ENCODE measurements around the gene SEMA3G.

Gene SEMA3G

GRCh38 chr3:52477076-52477795, 32.3 kb upstream of the SEMA3G start:
- Histone ChIP-seq H3K27me3 (ENCODE audit: control insufficient read depth in 1 of 2, insufficient read depth in 1 of 2, low read length in 2 of 2) (no peaks in the 10 kb centered on the region), H3K79me1 (replicated peaks; ENCODE audit: low read length, poor library complexity, severe bottlenecking) (peaks cover 57% of the 10 kb centered on the region), H2AK5ac (ENCODE audit: low read length, severe bottlenecking) (no peak overlapping the region), H3K27ac (ENCODE audit: low read length, poor library complexity, severe bottlenecking) (no peak overlapping the region), H3K23ac (ENCODE audit: low read length in 2 of 2) (no peak overlapping the region), H3K9me3 (ENCODE audit: control insufficient read depth, low read length) (no peaks in the 10 kb centered on the region), H4K8ac (ENCODE audit: low read length) (no peak overlapping the region), H3K4me1 (ENCODE audit: control insufficient read depth, insufficient read depth, low read depth, low read length) (no peaks in the 10 kb centered on the region), H3K14ac (ENCODE audit: low read length in 2 of 2) (no peak overlapping the region), H3K4me2 (ENCODE audit: low read length, poor library complexity, severe bottlenecking) (no peak overlapping the region), H2BK15ac (ENCODE audit: low read depth, poor library complexity, severe bottlenecking) (no peak overlapping the region), H2AFZ (ENCODE audit: low read depth, low read length) (no peak overlapping the region), H2BK12ac (ENCODE audit: low read length in 2 of 2) (no peak overlapping the region), H4K91ac (ENCODE audit: low read length) (no peak overlapping the region), H2BK120ac (ENCODE audit: low read depth, low read length) (no peak overlapping the region), H3K4ac (ENCODE audit: low read depth in 1 of 2, low read length in 2 of 2) (no peak overlapping the region), H3K4me3 (ENCODE audit: insufficient read depth in 1 of 2, low read depth in 1 of 2, low read length in 2 of 2) (no peak overlapping the region), H3K9ac (ENCODE audit: low read length) (no peak overlapping the region), H2BK5ac (ENCODE audit: low read depth, low read length, poor library complexity, severe bottlenecking) (no peak overlapping the region), H3K18ac (ENCODE audit: low read depth in 1 of 2, low read length in 2 of 2) (no peak overlapping the region), H3K36me3 (ENCODE audit: control insufficient read depth in 1 of 2, insufficient read depth in 2 of 2, low read depth in 1 of 2, low read length in 2 of 2) (peaks cover 93 to 95% of the 10 kb centered on the region in 2 experiments)
- WGBS = 96% methylated on average over 16 of the region's 16 CpGs
- no peak for DNase-seq

GRCh38 chr3:52473026-52473425, 28.1 kb upstream of the SEMA3G start:
- Histone ChIP-seq H2BK5ac (ENCODE audit: low read depth, low read length, poor library complexity, severe bottlenecking) (no peak overlapping the region), H3K23ac (ENCODE audit: low read length in 2 of 2) (no peak overlapping the region), H2AK5ac (ENCODE audit: low read length, severe bottlenecking) (no peak overlapping the region), H3K79me1 (replicated peaks; ENCODE audit: low read length, poor library complexity, severe bottlenecking) (peaks cover 51% of the 10 kb centered on the region), H3K9me3 (ENCODE audit: control insufficient read depth, low read length) (no peaks in the 10 kb centered on the region), H3K18ac (ENCODE audit: low read depth in 1 of 2, low read length in 2 of 2) (no peak overlapping the region), H3K4ac (ENCODE audit: low read depth in 1 of 2, low read length in 2 of 2) (no peak overlapping the region), H3K27me3 (ENCODE audit: control insufficient read depth in 1 of 2, insufficient read depth in 1 of 2, low read length in 2 of 2) (no peaks in the 10 kb centered on the region), H2BK12ac (ENCODE audit: low read length in 2 of 2) (no peak overlapping the region), H3K4me3 (ENCODE audit: insufficient read depth in 1 of 2, low read depth in 1 of 2, low read length in 2 of 2) (no peak overlapping the region), H3K27ac (ENCODE audit: low read length, poor library complexity, severe bottlenecking) (no peak overlapping the region), H3K9ac (ENCODE audit: low read length) (no peak overlapping the region), H4K91ac (ENCODE audit: low read length) (no peak overlapping the region), H3K36me3 (ENCODE audit: control insufficient read depth in 1 of 2, insufficient read depth in 2 of 2, low read depth in 1 of 2, low read length in 2 of 2) (peaks cover 72 to 77% of the 10 kb centered on the region in 2 experiments), H4K8ac (ENCODE audit: low read length) (no peak overlapping the region), H2BK120ac (ENCODE audit: low read depth, low read length) (no peak overlapping the region), H3K4me2 (ENCODE audit: low read length, poor library complexity, severe bottlenecking) (no peak overlapping the region), H3K14ac (ENCODE audit: low read length in 2 of 2) (no peak overlapping the region), H2BK15ac (ENCODE audit: low read depth, poor library complexity, severe bottlenecking) (no peak overlapping the region), H2AFZ (ENCODE audit: low read depth, low read length) (no peak overlapping the region), H3K4me1 (ENCODE audit: control insufficient read depth, insufficient read depth, low read depth, low read length) (peaks cover 2% of the 10 kb centered on the region)
- DNase-seq = no peak
- 95% methylated on average over 4 of the region's 5 CpGs for WGBS

GRCh38 chr3:52472239-52473000, 27.5 kb upstream of the SEMA3G start:
- Histone ChIP-seq H4K91ac (ENCODE audit: low read length) (no peak overlapping the region), H3K79me1 (replicated peaks; ENCODE audit: low read length, poor library complexity, severe bottlenecking) (peaks cover 46% of the 10 kb centered on the region), H3K36me3 (ENCODE audit: control insufficient read depth in 1 of 2, insufficient read depth in 2 of 2, low read depth in 1 of 2, low read length in 2 of 2) (peaks cover 66 to 75% of the 10 kb centered on the region in 2 experiments), H3K14ac (ENCODE audit: low read length in 2 of 2) (no peak overlapping the region), H4K8ac (ENCODE audit: low read length) (no peak overlapping the region), H3K9ac (ENCODE audit: low read length) (no peak overlapping the region), H2BK12ac (ENCODE audit: low read length in 2 of 2) (no peak overlapping the region), H2AFZ (ENCODE audit: low read depth, low read length) (no peak overlapping the region), H2BK120ac (ENCODE audit: low read depth, low read length) (no peak overlapping the region), H3K4ac (ENCODE audit: low read depth in 1 of 2, low read length in 2 of 2) (no peak overlapping the region), H2BK5ac (ENCODE audit: low read depth, low read length, poor library complexity, severe bottlenecking) (no peak overlapping the region), H3K4me1 (ENCODE audit: control insufficient read depth, insufficient read depth, low read depth, low read length) (peaks cover 2% of the 10 kb centered on the region), H2AK5ac (ENCODE audit: low read length, severe bottlenecking) (no peak overlapping the region), H3K23ac (ENCODE audit: low read length in 2 of 2) (no peak overlapping the region), H3K4me2 (ENCODE audit: low read length, poor library complexity, severe bottlenecking) (no peak overlapping the region), H2BK15ac (ENCODE audit: low read depth, poor library complexity, severe bottlenecking) (no peak overlapping the region), H3K27ac (ENCODE audit: low read length, poor library complexity, severe bottlenecking) (no peak overlapping the region), H3K18ac (ENCODE audit: low read depth in 1 of 2, low read length in 2 of 2) (no peak overlapping the region), H3K27me3 (ENCODE audit: control insufficient read depth in 1 of 2, insufficient read depth in 1 of 2, low read length in 2 of 2) (no peaks in the 10 kb centered on the region), H3K9me3 (ENCODE audit: control insufficient read depth, low read length) (no peaks in the 10 kb centered on the region), H3K4me3 (ENCODE audit: insufficient read depth in 1 of 2, low read depth in 1 of 2, low read length in 2 of 2) (no peak overlapping the region)
- WGBS = 88% methylated on average over 14 of the region's 14 CpGs
- no peak for DNase-seq

- WGBS = 77% methylated on average over 26 of the region's 26 CpGs
- H3K14ac ChIP-seq (ENCODE audit: low read length in 2 of 2) = no peak overlapping the region
- H2AK5ac ChIP-seq (ENCODE audit: low read length, severe bottlenecking) = no peak overlapping the region
- no peak overlapping the region for H2BK15ac ChIP-seq (ENCODE audit: low read depth, poor library complexity, severe bottlenecking)
- peak; percentile 44 for DNase-seq
- H2BK5ac ChIP-seq (ENCODE audit: low read depth, low read length, poor library complexity, severe bottlenecking) = no peak overlapping the region
- H3K27ac ChIP-seq (ENCODE audit: low read length, poor library complexity, severe bottlenecking) = no peak overlapping the region
- no peak overlapping the region for H3K4me2 ChIP-seq (ENCODE audit: low read length, poor library complexity, severe bottlenecking)
- H2AFZ ChIP-seq (ENCODE audit: low read depth, low read length) = no peak overlapping the region
- no peak overlapping the region for H4K8ac ChIP-seq (ENCODE audit: low read length)
- no peak overlapping the region for H3K23ac ChIP-seq (ENCODE audit: low read length in 2 of 2)
- H3K9me3 ChIP-seq (ENCODE audit: control insufficient read depth, low read length) = no peaks in the 10 kb centered on the region
- no peak overlapping the region for H2BK12ac ChIP-seq (ENCODE audit: low read length in 2 of 2)
- H2BK120ac ChIP-seq (ENCODE audit: low read depth, low read length) = no peak overlapping the region
- peaks cover 5% of the 10 kb centered on the region for H3K4me1 ChIP-seq (ENCODE audit: control insufficient read depth, insufficient read depth, low read depth, low read length)
- no peak overlapping the region for H3K4me3 ChIP-seq (ENCODE audit: insufficient read depth in 1 of 2, low read depth in 1 of 2, low read length in 2 of 2)
- no peak overlapping the region for H3K18ac ChIP-seq (ENCODE audit: low read depth in 1 of 2, low read length in 2 of 2)
- no peaks in the 10 kb centered on the region for H3K27me3 ChIP-seq (ENCODE audit: control insufficient read depth in 1 of 2, insufficient read depth in 1 of 2, low read length in 2 of 2)
- H3K79me1 ChIP-seq (replicated peaks; ENCODE audit: low read length, poor library complexity, severe bottlenecking) = peaks cover 47% of the 10 kb centered on the region
- no peak overlapping the region for H3K4ac ChIP-seq (ENCODE audit: low read depth in 1 of 2, low read length in 2 of 2)
- peaks cover 61 to 74% of the 10 kb centered on the region in 2 experiments for H3K36me3 ChIP-seq (ENCODE audit: control insufficient read depth in 1 of 2, insufficient read depth in 2 of 2, low read depth in 1 of 2, low read length in 2 of 2)
- no peak overlapping the region for H3K9ac ChIP-seq (ENCODE audit: low read length)
- no peak overlapping the region for H4K91ac ChIP-seq (ENCODE audit: low read length)
These were observed 26.7 kb upstream of the SEMA3G start for GRCh38 chr3:52471371-52472238.

Data from mesenchymal stem cell (in vitro differentiated cells and primary cell).